ENCODE measurements around the gene PNO1.

Gene PNO1

DNA sequence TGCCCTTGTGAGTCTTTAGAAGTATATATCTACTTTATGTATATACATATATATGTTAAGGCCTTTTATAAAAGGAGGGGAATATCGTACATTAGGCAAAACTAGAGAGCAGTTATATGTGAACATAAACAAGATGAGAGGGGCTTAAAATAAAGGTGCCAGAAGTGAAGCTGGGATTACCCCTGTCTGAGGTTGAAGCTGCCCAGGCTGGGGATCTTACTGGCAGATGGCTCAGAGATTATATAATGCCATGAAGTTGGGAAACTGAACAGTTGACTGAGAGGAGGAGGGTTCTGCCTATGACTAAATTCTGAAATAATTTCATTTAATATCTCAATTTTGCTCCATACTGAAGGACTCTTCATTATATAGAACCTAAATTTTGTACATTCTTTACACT is 6.0 kb downstream of the PNO1 start:
- Histone ChIP-seq H3K9me3 (no peaks in the 10 kb centered on the region), H3K36me3 (peaks cover 25% of the 10 kb centered on the region), H3K4me3 (ENCODE audit: low read depth, low read length) (no peak overlapping the region), H3K4me1 (no peaks in the 10 kb centered on the region), H3K27me3 (no peaks in the 10 kb centered on the region)
- no peak for DNase-seq
- TF ChIP-seq, protein P1, sequence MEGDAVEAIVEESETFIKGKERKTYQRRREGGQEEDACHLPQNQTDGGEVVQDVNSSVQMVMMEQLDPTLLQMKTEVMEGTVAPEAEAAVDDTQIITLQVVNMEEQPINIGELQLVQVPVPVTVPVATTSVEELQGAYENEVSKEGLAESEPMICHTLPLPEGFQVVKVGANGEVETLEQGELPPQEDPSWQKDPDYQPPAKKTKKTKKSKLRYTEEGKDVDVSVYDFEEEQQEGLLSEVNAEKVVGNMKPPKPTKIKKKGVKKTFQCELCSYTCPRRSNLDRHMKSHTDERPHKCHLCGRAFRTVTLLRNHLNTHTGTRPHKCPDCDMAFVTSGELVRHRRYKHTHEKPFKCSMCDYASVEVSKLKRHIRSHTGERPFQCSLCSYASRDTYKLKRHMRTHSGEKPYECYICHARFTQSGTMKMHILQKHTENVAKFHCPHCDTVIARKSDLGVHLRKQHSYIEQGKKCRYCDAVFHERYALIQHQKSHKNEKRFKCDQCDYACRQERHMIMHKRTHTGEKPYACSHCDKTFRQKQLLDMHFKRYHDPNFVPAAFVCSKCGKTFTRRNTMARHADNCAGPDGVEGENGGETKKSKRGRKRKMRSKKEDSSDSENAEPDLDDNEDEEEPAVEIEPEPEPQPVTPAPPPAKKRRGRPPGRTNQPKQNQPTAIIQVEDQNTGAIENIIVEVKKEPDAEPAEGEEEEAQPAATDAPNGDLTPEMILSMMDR (IDR thresholded peaks at IDR 0.05; ENCODE audit: low read depth, low read length): no peak

DNA sequence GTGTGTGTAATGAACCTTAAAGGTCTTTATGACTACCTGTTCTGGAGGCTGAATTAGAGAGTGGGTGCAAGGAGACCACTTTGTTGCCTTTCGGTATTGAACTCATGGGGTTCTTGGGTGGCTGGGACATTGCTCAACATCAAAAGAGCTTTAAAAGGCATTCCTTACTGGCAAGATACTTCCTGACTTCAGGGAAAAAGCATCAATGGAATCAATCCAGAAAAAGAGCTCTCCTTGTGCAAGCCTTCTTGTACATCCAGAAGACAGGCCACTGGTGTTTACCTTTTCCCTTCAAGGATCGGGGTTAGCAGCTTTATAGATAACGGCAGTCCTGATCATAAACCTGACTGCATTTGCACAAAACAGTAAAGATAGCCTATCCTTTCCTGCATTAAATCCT is 9.5 kb downstream of the PNO1 start:
- H3K9me3 ChIP-seq: no peaks in the 10 kb centered on the region
- no peaks in the 10 kb centered on the region for H3K4me1 ChIP-seq
- no peak for DNase-seq
- TF ChIP-seq, protein P1 (IDR thresholded peaks at IDR 0.05; ENCODE audit: low read depth, low read length): no peak
- no peaks in the 10 kb centered on the region for H3K27me3 ChIP-seq
- peaks cover 24% of the 10 kb centered on the region for H3K36me3 ChIP-seq
- H3K4me3 ChIP-seq (ENCODE audit: low read depth, low read length): no peak overlapping the region

DNA sequence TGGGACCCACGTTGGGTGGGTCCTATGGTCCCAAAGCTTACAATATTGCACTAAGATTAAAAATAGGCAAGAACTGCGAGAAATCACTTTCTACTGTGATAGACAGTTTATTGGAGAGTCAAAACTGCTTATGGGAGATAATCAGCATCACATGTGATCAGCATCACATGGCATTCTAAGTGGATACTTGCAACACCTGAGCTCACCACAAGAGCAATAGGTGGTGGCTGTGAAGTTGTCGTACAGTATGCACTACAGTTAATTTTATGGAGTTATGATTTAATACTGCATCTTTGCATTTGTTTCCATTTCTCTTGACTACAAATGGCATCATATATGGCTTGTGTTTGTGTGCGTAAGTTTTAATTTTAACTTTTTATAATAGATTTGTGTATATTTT is 11.6 kb downstream of the PNO1 start:
- peaks cover 9% of the 10 kb centered on the region for H3K36me3 ChIP-seq
- no peaks in the 10 kb centered on the region for H3K9me3 ChIP-seq
- DNase-seq: no peak
- TF ChIP-seq, protein P1 (IDR thresholded peaks at IDR 0.05; ENCODE audit: low read depth, low read length): no peak
- H3K4me3 ChIP-seq (ENCODE audit: low read depth, low read length): no peak overlapping the region
- no peaks in the 10 kb centered on the region for H3K4me1 ChIP-seq
- no peaks in the 10 kb centered on the region for H3K27me3 ChIP-seq

DNA sequence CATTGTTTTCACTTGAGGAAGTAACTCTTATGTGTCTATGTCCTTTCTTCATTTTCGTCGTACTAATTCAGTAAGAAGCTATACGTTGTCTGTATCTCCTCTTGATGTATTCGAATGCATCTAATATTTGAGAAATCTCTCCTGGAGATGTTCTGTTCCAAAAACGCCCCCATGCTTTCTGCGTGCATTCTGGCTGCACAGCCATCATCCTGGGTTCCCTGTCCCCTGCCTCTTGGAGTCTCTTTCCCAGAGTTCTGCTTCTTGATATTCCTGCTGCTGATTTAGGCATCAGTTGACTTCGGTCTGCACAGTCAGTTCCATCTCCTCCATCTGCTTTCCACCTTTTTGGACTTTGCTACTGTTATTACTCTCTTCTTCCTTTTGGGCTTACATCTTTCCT is 13.5 kb downstream of the PNO1 start:
- Histone ChIP-seq H3K27me3 (no peaks in the 10 kb centered on the region), H3K4me1 (no peaks in the 10 kb centered on the region), H3K4me3 (ENCODE audit: low read depth, low read length) (no peak overlapping the region), H3K9me3 (no peaks in the 10 kb centered on the region), H3K36me3 (peaks cover 3% of the 10 kb centered on the region)
- DNase-seq: no peak
- TF ChIP-seq, protein P1 (IDR thresholded peaks at IDR 0.05; ENCODE audit: low read depth, low read length): no peak

DNA sequence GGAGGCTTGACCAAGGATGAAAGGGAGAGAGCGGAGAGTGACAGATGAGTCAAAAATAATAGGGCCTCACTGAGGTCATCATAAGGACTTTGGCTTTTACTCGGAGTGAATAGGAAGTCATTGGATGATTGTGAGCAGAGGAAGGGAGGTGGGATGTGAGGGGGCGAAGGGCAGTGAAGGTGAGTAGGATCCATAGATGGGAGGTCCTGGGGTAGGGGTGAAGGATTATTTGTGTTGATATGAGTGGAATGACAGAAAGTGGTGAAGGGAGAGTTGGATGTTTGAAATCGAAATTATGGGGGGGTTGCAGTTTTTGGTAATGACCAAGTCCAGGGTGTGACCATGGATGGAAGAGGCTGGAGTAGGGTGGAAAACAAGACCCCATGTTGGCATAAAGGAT is 14.0 kb downstream of the PNO1 start:
- H3K36me3 ChIP-seq: peaks cover 3% of the 10 kb centered on the region
- TF ChIP-seq, protein P1 (IDR thresholded peaks at IDR 0.05; ENCODE audit: low read depth, low read length): no peak

DNA sequence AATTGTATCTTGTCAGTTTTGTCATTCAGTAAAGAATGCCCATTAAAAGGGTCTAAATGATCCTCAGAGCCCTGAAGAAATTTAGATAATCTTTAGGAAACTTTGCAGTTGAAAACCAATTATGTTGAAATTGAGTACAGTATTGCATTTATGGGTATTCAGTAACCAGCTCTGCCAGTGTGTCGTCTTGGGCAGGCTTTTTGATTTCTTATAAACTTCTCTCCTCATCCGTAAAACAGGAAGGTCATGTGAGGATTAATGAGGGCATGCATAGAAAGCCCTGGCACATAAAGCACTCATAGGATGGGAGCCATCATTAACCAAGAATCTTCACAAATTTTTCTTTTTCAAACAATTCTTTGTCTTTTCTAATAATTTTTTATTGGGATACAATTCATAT is 14.8 kb downstream of the PNO1 start:
- Histone ChIP-seq H3K9me3 (no peaks in the 10 kb centered on the region), H3K27me3 (no peaks in the 10 kb centered on the region), H3K4me3 (ENCODE audit: low read depth, low read length) (no peak overlapping the region), H3K36me3 (peaks cover 3% of the 10 kb centered on the region), H3K4me1 (no peaks in the 10 kb centered on the region)
- TF ChIP-seq, protein P1 (IDR thresholded peaks at IDR 0.05; ENCODE audit: low read depth, low read length): no peak
- DNase-seq: no peak

More for the DNA sequence above, 14.0 kb downstream of the PNO1 start:
- Histone ChIP-seq H3K4me1 (no peaks in the 10 kb centered on the region), H3K27me3 (no peaks in the 10 kb centered on the region), H3K4me3 (ENCODE audit: low read depth, low read length) (no peak overlapping the region), H3K9me3 (no peaks in the 10 kb centered on the region)
- DNase-seq: no peak

Measured in BE2C (cell line).